ENCODE data around the gene C9orf153. TPM values are rescaled to one million over a fixed set of nuclear protein-coding genes. Genes with fewer than 3 reads are reported as not detected.
"Not testable (repeated sequence)": the region's sequence is repeated elsewhere in the genome, so short reads cannot be mapped to it uniquely, and the experiment has no call there.

C9orf153 gene
- total RNA-seq, 1 donor from 2014 or later, result not detected

GRCh38 chr9:86207193-86207592 lies 52.3 kb downstream of the C9orf153 start:
- DNase-seq (ENCODE audit: missing footprints) (no peak), ATAC-seq (no peak)
- intact Hi-C loops (cut with DNase I), result loop anchor here (10.0 kb wide), 1 partner anchor 78 kb away; the partner anchor contains the start of gene ISCA1

- DNase-seq (ENCODE audit: missing footprints), result no peak
- ATAC-seq, result no peak
- intact Hi-C loops (cut with DNase I), result loop anchor here (2.0 to 10.0 kb wide), 2 partner anchors 44 to 82 kb away; partner anchors contain the start of gene ISCA1
These were observed 57.0 kb downstream of the C9orf153 start for GRCh38 chr9:86202338-86202882.

- DNase-seq (ENCODE audit: missing footprints) (no peak), ATAC-seq (no peak)
- intact Hi-C loops (cut with DNase I), result loop anchor here (2.0 to 10.0 kb wide), 2 partner anchors 45 to 83 kb away; partner anchors contain the start of gene ISCA1
These were observed 57.8 kb downstream of the C9orf153 start for GRCh38 chr9:86201474-86202337.

GRCh38 chr9:86200599-86201162 lies 58.8 kb downstream of the C9orf153 start:
- no peak for DNase-seq (ENCODE audit: missing footprints)
- ATAC-seq, result no peak
- intact Hi-C loops (cut with DNase I), result loop anchor here (10.0 kb wide), 1 partner anchor 84 kb away; the partner anchor contains the start of gene ISCA1

- no peak for DNase-seq (ENCODE audit: missing footprints)
- no peak for ATAC-seq
- intact Hi-C loops (cut with DNase I), result no loop called here
These were observed 66.4 kb downstream of the C9orf153 start for GRCh38 chr9:86193088-86193487.

GRCh38 chr9:86190700-86191099 lies 68.8 kb downstream of the C9orf153 start:
- ATAC-seq; DNase-seq (ENCODE audit: missing footprints); intact Hi-C loops (cut with DNase I): not testable (repeated sequence)

GRCh38 chr9:86187121-86187520 lies 72.3 kb downstream of the C9orf153 start:
- DNase-seq (ENCODE audit: missing footprints), result no peak
- intact Hi-C loops (cut with DNase I), result no loop called here
- ATAC-seq, result no peak

GRCh38 chr9:86186696-86187095 lies 72.8 kb downstream of the C9orf153 start:
- intact Hi-C loops (cut with DNase I), result no loop called here
- ATAC-seq (no peak), DNase-seq (ENCODE audit: missing footprints) (no peak)

GRCh38 chr9:86185872-86186271 lies 73.6 kb downstream of the C9orf153 start:
- ATAC-seq, result no peak
- intact Hi-C loops (cut with DNase I), result no loop called here

GRCh38 chr9:86184138-86184524 lies 75.3 kb downstream of the C9orf153 start:
- intact Hi-C loops (cut with DNase I), result no loop called here
- no peak for DNase-seq (ENCODE audit: missing footprints)
- no peak for ATAC-seq

More at GRCh38 chr9:86185872-86186271, 73.6 kb downstream of the C9orf153 start:
- no peak for DNase-seq (ENCODE audit: missing footprints)

GRCh38 chr9:86183229-86184137 lies 76.0 kb downstream of the C9orf153 start:
- ATAC-seq, result no peak
- intact Hi-C loops (cut with DNase I), result no loop called here
- no peak for DNase-seq (ENCODE audit: missing footprints)

GRCh38 chr9:86181379-86182315 lies 77.8 kb downstream of the C9orf153 start:
- intact Hi-C loops (cut with DNase I), result no loop called here
- ATAC-seq, result no peak
- DNase-seq (ENCODE audit: missing footprints), result no peak

GRCh38 chr9:86178503-86178902 lies 81.0 kb downstream of the C9orf153 start:
- no peak for DNase-seq (ENCODE audit: missing footprints)
- ATAC-seq, result no peak
- intact Hi-C loops (cut with DNase I), result no loop called here

GRCh38 chr9:86177995-86178394 lies 81.5 kb downstream of the C9orf153 start:
- intact Hi-C loops (cut with DNase I), result no loop called here
- no peak for DNase-seq (ENCODE audit: missing footprints)
- no peak for ATAC-seq

- ATAC-seq, result no peak
- no peak for DNase-seq (ENCODE audit: missing footprints)
- intact Hi-C loops (cut with DNase I), result no loop called here
These were observed 83.0 kb downstream of the C9orf153 start for GRCh38 chr9:86176468-86176867.

- DNase-seq (ENCODE audit: missing footprints) (no peak), ATAC-seq (no peak)
- intact Hi-C loops (cut with DNase I), result no loop called here
These were observed 83.6 kb downstream of the C9orf153 start for GRCh38 chr9:86175743-86176456.

GRCh38 chr9:86175223-86175622 lies 84.2 kb downstream of the C9orf153 start:
- DNase-seq (ENCODE audit: missing footprints), result no peak

More at GRCh38 chr9:86175223-86175622, 84.2 kb downstream of the C9orf153 start:
- no peak for ATAC-seq
- intact Hi-C loops (cut with DNase I), result no loop called here

Data from Right ventricle myocardium inferior (tissue), 1 donor.